GM19468 (cell line): Measurements from ENCODE around the gene CHMP6.

Experiments
- ATAC-seq: cut with Tn5 transposase; IDR thresholded peaks from one replicate; pipeline ENCODE4 v1.9.1; 2021; ENCODE audit warnings: mild to moderate bottlenecking, moderate library complexity, moderate number of reproducible peaks; ENCODE audit not compliant: unreplicated experiment; ENCODE audit errors: extremely low read depth

CHMP6 gene

GRCh38 chr17:80991645-80992076 lies at the start of gene CHMP6:
Gene CHMP6, plus strand, starts transcription at chr17:80991841. Its CDS starts 78 bp downstream, at chr17:80991919.
- no peak for ATAC-seq

- ATAC-seq = no peak
Measured at GRCh38 chr17:80942423-80943345, 49.0 kb upstream of the CHMP6 start.

- ATAC-seq = no peak
Measured at GRCh38 chr17:80943346-80944145, 48.1 kb upstream of the CHMP6 start.

- no peak for ATAC-seq
Measured at GRCh38 chr17:80944326-80944725, 47.3 kb upstream of the CHMP6 start.

- no peak for ATAC-seq
Measured at GRCh38 chr17:80945736-80946135, 45.9 kb upstream of the CHMP6 start.

- no peak for ATAC-seq
Measured at GRCh38 chr17:80946449-80946848, 45.2 kb upstream of the CHMP6 start.

GRCh38 chr17:80947200-80947940 lies 44.3 kb upstream of the CHMP6 start:
- no peak for ATAC-seq

GRCh38 chr17:80948019-80948975 lies 43.3 kb upstream of the CHMP6 start:
- no peak for ATAC-seq

- no peak for ATAC-seq
Measured at GRCh38 chr17:80948976-80949450, 42.6 kb upstream of the CHMP6 start.

- no peak for ATAC-seq
Measured at GRCh38 chr17:80949451-80950421, 41.9 kb upstream of the CHMP6 start.

- no peak for ATAC-seq
Measured at GRCh38 chr17:80950466-80951120, 41.0 kb upstream of the CHMP6 start.

GRCh38 chr17:80951121-80952090 lies 40.2 kb upstream of the CHMP6 start:
- no peak for ATAC-seq

GRCh38 chr17:80952291-80952690 lies 39.4 kb upstream of the CHMP6 start:
- ATAC-seq = no peak

GRCh38 chr17:80953471-80954315 lies 37.9 kb upstream of the CHMP6 start:
- ATAC-seq = no peak

GRCh38 chr17:80955078-80955477 lies 36.6 kb upstream of the CHMP6 start:
- no peak for ATAC-seq
